OCI-LY1 (cell line): Measurements from ENCODE around the gene C14orf39.

Experiments
- H2AFZ ChIP-seq: fragments of 200-600 bp; sonication (generic), shearing (Covaris generic); 2 replicates; pipeline ENCODE4 v1.6.0; 2014; ENCODE audit warnings: antibody characterized with exemption, mild to moderate bottlenecking, low read length
- H3F3A ChIP-seq: fragments of 200-600 bp; sonication (generic), shearing (Covaris generic); 2 replicates; pipeline ENCODE4 v1.6.0; 2014; ENCODE audit warnings: mild to moderate bottlenecking, antibody characterized with exemption, low read length, moderate library complexity; ENCODE audit not compliant: insufficient read depth
- H3K27ac ChIP-seq: fragments of 200-600 bp; sonication (generic); 2 replicates; pipeline ENCODE4 v1.5.1; 2014; ENCODE audit warnings: low read length, mixed run types, mild to moderate bottlenecking, low read depth; ENCODE audit not compliant: poor library complexity, severe bottlenecking
- H3K27me3 ChIP-seq: fragments of 200-600 bp; sonication (generic); 2 replicates; pipeline ENCODE4 v1.6.0; 2014; ENCODE audit warnings: antibody characterized with exemption, mild to moderate bottlenecking, low read length, moderate library complexity; ENCODE audit not compliant: insufficient read depth
- H3K36me3 ChIP-seq: fragments of 200-600 bp; sonication (generic); 2 replicates; pipeline ENCODE4 v1.6.1; 2014; ENCODE audit warnings: mild to moderate bottlenecking, antibody characterized with exemption, low read length, moderate library complexity, mixed read lengths; ENCODE audit not compliant: insufficient read depth
- H3K4me1 ChIP-seq: fragments of 200-600 bp; sonication (generic); 2 replicates; pipeline ENCODE4 v1.5.1; 2014; ENCODE audit warnings: mild to moderate bottlenecking, low read length, moderate library complexity; ENCODE audit not compliant: insufficient read depth, severe bottlenecking
- H3K4me2 ChIP-seq: fragments of 200-600 bp; sonication (generic), shearing (Covaris generic); 2 replicates; pipeline ENCODE4 v1.6.1; 2014; ENCODE audit warnings: low read length
- H3K4me3 ChIP-seq: fragments of 200-600 bp; sonication (generic); 2 replicates; pipeline ENCODE4 v1.5.1; 2014; ENCODE audit warnings: low read length, low read depth, mild to moderate bottlenecking, mixed read lengths; ENCODE audit not compliant: poor library complexity, severe bottlenecking
- H3K79me2 ChIP-seq: fragments of 200-600 bp; shearing (Covaris generic); 2 replicates; pipeline ENCODE4 v1.6.1; 2016; ENCODE audit warnings: mixed run types, low read length, mixed read lengths; ENCODE audit not compliant: insufficient read depth
- H3K9ac ChIP-seq: fragments of 200-600 bp; sonication (generic), shearing (Covaris generic); 2 replicates; pipeline ENCODE4 v1.6.1; 2014; ENCODE audit warnings: mild to moderate bottlenecking, low read length, mixed read lengths
- H3K9me2 ChIP-seq: fragments of 200-600 bp; sonication (generic), shearing (Covaris generic); 2 replicates; pipeline ENCODE4 v1.6.1; 2014; ENCODE audit warnings: low read depth, mild to moderate bottlenecking, low read length, mixed read lengths
- H3K9me3 ChIP-seq: fragments of 200-600 bp; shearing (Covaris generic); 2 replicates; pipeline ENCODE4 v1.6.1; 2014; ENCODE audit warnings: low read length, mixed read lengths
- H4K20me1 ChIP-seq: fragments of 200-600 bp; sonication (generic), shearing (Covaris generic); 2 replicates; pipeline ENCODE4 v1.6.0; 2016; ENCODE audit warnings: mild to moderate bottlenecking, low read length; ENCODE audit not compliant: insufficient read depth
- EZH2 ChIP-seq: fragments of 200-600 bp; sonication (generic), shearing (Covaris generic); IDR thresholded peaks from 2 replicates; pipeline ENCODE4 v1.8.0; 2017; ENCODE audit warnings: borderline replicate concordance, mixed run types, mild to moderate bottlenecking, antibody characterized with exemption, low read length, moderate library complexity, mixed read lengths
- TF ChIP-seq, protein P1 (sequence below): fragments of 200-600 bp; sonication (generic), shearing (Covaris generic); IDR thresholded peaks from 2 replicates; pipeline ENCODE4 v1.5.1; 2017; ENCODE audit warnings: mild to moderate bottlenecking, antibody characterized with exemption, low read length, moderate library complexity, mixed read lengths

C14orf39 gene

GRCh38 chr14:60505448-60505847, 19.6 kb upstream of the C14orf39 start:
- Histone ChIP-seq H3K4me2 (no peak overlapping the region), H4K20me1 (no peaks in the 10 kb centered on the region), H3K79me2 (no peaks in the 10 kb centered on the region), H3K9me3 (no peaks in the 10 kb centered on the region), H3K27me3 (no peaks in the 10 kb centered on the region; the same call in 1 of the 2 replicates), H3F3A (no peaks in the 10 kb centered on the region), H3K36me3 (no peaks in the 10 kb centered on the region), H2AFZ (no peak overlapping the region), H3K4me3 (no peak overlapping the region), H3K4me1 (no peaks in the 10 kb centered on the region), H3K27ac (no peak overlapping the region), H3K9me2 (no peaks in the 10 kb centered on the region), H3K9ac (no peak overlapping the region)
- TF ChIP-seq, protein P1, sequence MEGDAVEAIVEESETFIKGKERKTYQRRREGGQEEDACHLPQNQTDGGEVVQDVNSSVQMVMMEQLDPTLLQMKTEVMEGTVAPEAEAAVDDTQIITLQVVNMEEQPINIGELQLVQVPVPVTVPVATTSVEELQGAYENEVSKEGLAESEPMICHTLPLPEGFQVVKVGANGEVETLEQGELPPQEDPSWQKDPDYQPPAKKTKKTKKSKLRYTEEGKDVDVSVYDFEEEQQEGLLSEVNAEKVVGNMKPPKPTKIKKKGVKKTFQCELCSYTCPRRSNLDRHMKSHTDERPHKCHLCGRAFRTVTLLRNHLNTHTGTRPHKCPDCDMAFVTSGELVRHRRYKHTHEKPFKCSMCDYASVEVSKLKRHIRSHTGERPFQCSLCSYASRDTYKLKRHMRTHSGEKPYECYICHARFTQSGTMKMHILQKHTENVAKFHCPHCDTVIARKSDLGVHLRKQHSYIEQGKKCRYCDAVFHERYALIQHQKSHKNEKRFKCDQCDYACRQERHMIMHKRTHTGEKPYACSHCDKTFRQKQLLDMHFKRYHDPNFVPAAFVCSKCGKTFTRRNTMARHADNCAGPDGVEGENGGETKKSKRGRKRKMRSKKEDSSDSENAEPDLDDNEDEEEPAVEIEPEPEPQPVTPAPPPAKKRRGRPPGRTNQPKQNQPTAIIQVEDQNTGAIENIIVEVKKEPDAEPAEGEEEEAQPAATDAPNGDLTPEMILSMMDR: no peak
- no peak for TF ChIP-seq EZH2

- no peak overlapping the region for H3K9ac ChIP-seq
- no peaks in the 10 kb centered on the region; the same call in 1 of the 2 replicates for H3K27me3 ChIP-seq
- H3K36me3 ChIP-seq: no peaks in the 10 kb centered on the region
- H3K4me2 ChIP-seq: no peak overlapping the region
- no peaks in the 10 kb centered on the region for H4K20me1 ChIP-seq
- no peaks in the 10 kb centered on the region for H3K4me1 ChIP-seq
- no peaks in the 10 kb centered on the region for H3F3A ChIP-seq
- no peaks in the 10 kb centered on the region for H3K9me3 ChIP-seq
- no peak overlapping the region for H3K27ac ChIP-seq
- H3K4me3 ChIP-seq: no peak overlapping the region
- no peak overlapping the region for H2AFZ ChIP-seq
- no peaks in the 10 kb centered on the region for H3K79me2 ChIP-seq
- TF ChIP-seq EZH2: no peak
- TF ChIP-seq, protein P1: no peak
- H3K9me2 ChIP-seq: no peaks in the 10 kb centered on the region
Measured at GRCh38 chr14:60502541-60502940, 16.7 kb upstream of the C14orf39 start.

- Histone ChIP-seq H3K27ac (no peak overlapping the region), H3K9me2 (no peaks in the 10 kb centered on the region), H3K4me2 (no peak overlapping the region), H3K36me3 (no peaks in the 10 kb centered on the region), H3K9ac (no peak overlapping the region), H4K20me1 (no peaks in the 10 kb centered on the region), H3K9me3 (no peaks in the 10 kb centered on the region), H3F3A (no peaks in the 10 kb centered on the region), H3K79me2 (no peaks in the 10 kb centered on the region), H2AFZ (no peak overlapping the region), H3K27me3 (no peaks in the 10 kb centered on the region; the same call in 1 of the 2 replicates), H3K4me3 (no peak overlapping the region), H3K4me1 (no peaks in the 10 kb centered on the region)
- TF ChIP-seq, protein P1: no peak
- TF ChIP-seq EZH2: no peak
Measured at GRCh38 chr14:60495946-60496345, 10.1 kb upstream of the C14orf39 start.
